CD4-positive, alpha-beta T cell (primary cell): ENCODE data around the gene ANKRD33B. TPM values are rescaled to one million over a fixed set of nuclear protein-coding genes. Genes with fewer than 3 reads are reported as not detected.

ENCODE experiments used
- ATAC-seq: fragments of 200-7000 bp; cut with Tn5 transposase; one replicate; pipeline ENCODE4 v1.10.0; 2022; ENCODE audit warnings: mild to moderate bottlenecking; ENCODE audit not compliant: poor library complexity
- CTCF ChIA-PET: fragments of 350-600 bp; sonication (Branson Sonifier 250); formaldehyde crosslinking; loops from one replicate; lab custom pipeline; 2021; ENCODE audit warnings: antibody characterized with exemption, inconsistent platforms; lab: Charles Lee
- POLR2A ChIA-PET: fragments of 350-600 bp; sonication (Branson Sonifier 250); formaldehyde crosslinking; loops from one replicate; lab custom pipeline; 2021; ENCODE audit warnings: antibody characterized with exemption, inconsistent platforms; lab: Charles Lee
- DNase-seq, 14 experiments: peaks; one replicate each; pipeline ENCODE4 v3.0.0-alpha.2; 2013 to 2020; ENCODE audit warnings: mixed read lengths in 2 of 14
- H3K27ac ChIP-seq, 2 donors: one replicate each; pipeline versions ENCODE4 v1.5.1 to v1.7.0; 2013; ENCODE audit warnings: low read length in 2 of 2, low read depth in 1 of 2, mild to moderate bottlenecking in 1 of 2
- H3K27me3 ChIP-seq, 2 experiments: 1 replicate in 1 of 2; 2 replicates in 1 of 2; pipeline versions ENCODE4 v1.6.1 to v1.7.0; 2013; ENCODE audit warnings: low read length in 2 of 2, control low read depth in 1 of 2, mild to moderate bottlenecking in 1 of 2, moderate library complexity in 1 of 2; ENCODE audit not compliant: insufficient read depth in 2 of 2, control insufficient read depth in 1 of 2
- H3K36me3 ChIP-seq: one replicate; pipeline ENCODE4 v1.6.1; 2013; ENCODE audit warnings: low read length, control low read depth; ENCODE audit not compliant: insufficient read depth
- H3K4me1 ChIP-seq: one replicate; pipeline ENCODE4 v1.6.1; 2013; ENCODE audit warnings: low read length, control low read depth; ENCODE audit not compliant: insufficient read depth
- H3K4me3 ChIP-seq: one replicate; pipeline ENCODE4 v1.5.1; 2013; ENCODE audit warnings: mild to moderate bottlenecking, low read length, moderate library complexity
- H3K9me3 ChIP-seq, 2 experiments: 1 replicate in 1 of 2; 2 replicates in 1 of 2; pipeline versions ENCODE4 v1.6.1 to v1.7.0; 2013; ENCODE audit warnings: low read length in 2 of 2, mild to moderate bottlenecking in 2 of 2, control low read depth in 1 of 2, moderate library complexity in 1 of 2; ENCODE audit not compliant: control insufficient read depth in 1 of 2, insufficient read depth in 1 of 2
- H3K27ac Mint-ChIP-seq: one replicate; pipeline ENCODE4 v1.8.0; 2020; ENCODE audit warnings: mixed read lengths
- H3K27me3 Mint-ChIP-seq: one replicate; pipeline ENCODE4 v1.8.0; 2021; ENCODE audit warnings: mixed read lengths
- H3K36me3 Mint-ChIP-seq: one replicate; pipeline ENCODE4 v1.8.0; 2021; ENCODE audit warnings: low read depth, mixed read lengths
- H3K4me1 Mint-ChIP-seq: one replicate; pipeline ENCODE4 v1.8.0; 2021; ENCODE audit warnings: low read depth, mixed read lengths
- H3K4me3 Mint-ChIP-seq: one replicate; pipeline ENCODE4 v1.8.0; 2020; ENCODE audit warnings: mild to moderate bottlenecking, mixed read lengths
- H3K9me3 Mint-ChIP-seq: one replicate; pipeline ENCODE4 v1.8.0; 2020; ENCODE audit warnings: mixed read lengths
- intact Hi-C, 2 experiments: fragments of 100-400 bp; cut with DNase I in 1 of 2; cut with micrococcal nuclease in 1 of 2; formaldehyde crosslinking; loops; one replicate each; pipeline versions ENCODE4 v1.15.1 to v1.9.0; 2023 to 2025; cut with DNase I, micrococcal nuclease
- total RNA-seq, 174 experiments: library from RNA in 2 of 174; stranded (reverse) in 2 of 174; gene quantifications; one replicate each; pipeline ENCODE4 v1.2.3 and lab custom pipeline; 2021 to 2026
- TF ChIP-seq, protein P1 (sequence below): fragments of 200-600 bp; IDR thresholded peaks from one replicate; pipeline ENCODE4 v1.8.0; 2022; ENCODE audit warnings: antibody characterized with exemption, mild to moderate bottlenecking

Gene ANKRD33B
- total RNA-seq, 2 experiments from 2014 or later = 0.99 to 1.3 TPM

DNA sequence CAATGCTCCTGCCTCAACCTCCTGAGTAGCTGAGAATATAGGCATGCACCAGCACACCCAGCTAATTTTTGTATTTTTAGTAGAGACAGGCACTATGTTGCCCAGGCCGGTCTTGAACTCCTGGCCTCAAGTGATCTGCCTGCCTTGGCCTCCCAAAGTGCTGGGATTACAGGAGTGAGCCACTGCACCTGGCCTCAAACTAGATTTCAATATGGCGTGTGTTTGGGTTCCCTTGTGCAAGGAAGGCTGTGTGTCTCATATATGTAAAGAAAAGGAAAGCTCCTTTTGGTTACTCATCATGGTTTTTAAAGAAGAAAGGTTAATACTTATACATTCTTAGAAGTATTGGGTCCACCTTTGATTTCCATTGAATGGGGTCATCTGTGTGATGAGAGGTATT, 70.7 kb downstream of the ANKRD33B start:
- H3K4me1 ChIP-seq = peaks cover 47% of the 10 kb centered on the region
- no peak overlapping the region for H3K4me3 ChIP-seq
- H3K27ac ChIP-seq = no peak overlapping the region
- no peak for DNase-seq
- Mint-ChIP-seq H3K36me3 (no peaks in the 10 kb centered on the region), H3K27ac (no peak overlapping the region), H3K27me3 (no peaks in the 10 kb centered on the region), H3K9me3 (no peaks in the 10 kb centered on the region), H3K4me1 (peaks cover 37% of the 10 kb centered on the region), H3K4me3 (no peak overlapping the region)
- intact Hi-C loops = no loop called here
- TF ChIP-seq, protein P1, sequence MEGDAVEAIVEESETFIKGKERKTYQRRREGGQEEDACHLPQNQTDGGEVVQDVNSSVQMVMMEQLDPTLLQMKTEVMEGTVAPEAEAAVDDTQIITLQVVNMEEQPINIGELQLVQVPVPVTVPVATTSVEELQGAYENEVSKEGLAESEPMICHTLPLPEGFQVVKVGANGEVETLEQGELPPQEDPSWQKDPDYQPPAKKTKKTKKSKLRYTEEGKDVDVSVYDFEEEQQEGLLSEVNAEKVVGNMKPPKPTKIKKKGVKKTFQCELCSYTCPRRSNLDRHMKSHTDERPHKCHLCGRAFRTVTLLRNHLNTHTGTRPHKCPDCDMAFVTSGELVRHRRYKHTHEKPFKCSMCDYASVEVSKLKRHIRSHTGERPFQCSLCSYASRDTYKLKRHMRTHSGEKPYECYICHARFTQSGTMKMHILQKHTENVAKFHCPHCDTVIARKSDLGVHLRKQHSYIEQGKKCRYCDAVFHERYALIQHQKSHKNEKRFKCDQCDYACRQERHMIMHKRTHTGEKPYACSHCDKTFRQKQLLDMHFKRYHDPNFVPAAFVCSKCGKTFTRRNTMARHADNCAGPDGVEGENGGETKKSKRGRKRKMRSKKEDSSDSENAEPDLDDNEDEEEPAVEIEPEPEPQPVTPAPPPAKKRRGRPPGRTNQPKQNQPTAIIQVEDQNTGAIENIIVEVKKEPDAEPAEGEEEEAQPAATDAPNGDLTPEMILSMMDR = no peak
- no peaks in the 10 kb centered on the region for H3K36me3 ChIP-seq
- no peak for ATAC-seq
- no peaks in the 10 kb centered on the region for H3K27me3 ChIP-seq
- CTCF ChIA-PET = no interaction called here
- peaks cover 0 to 11% of the 10 kb centered on the region in 2 experiments for H3K9me3 ChIP-seq
- POLR2A ChIA-PET = no interaction called here

DNA sequence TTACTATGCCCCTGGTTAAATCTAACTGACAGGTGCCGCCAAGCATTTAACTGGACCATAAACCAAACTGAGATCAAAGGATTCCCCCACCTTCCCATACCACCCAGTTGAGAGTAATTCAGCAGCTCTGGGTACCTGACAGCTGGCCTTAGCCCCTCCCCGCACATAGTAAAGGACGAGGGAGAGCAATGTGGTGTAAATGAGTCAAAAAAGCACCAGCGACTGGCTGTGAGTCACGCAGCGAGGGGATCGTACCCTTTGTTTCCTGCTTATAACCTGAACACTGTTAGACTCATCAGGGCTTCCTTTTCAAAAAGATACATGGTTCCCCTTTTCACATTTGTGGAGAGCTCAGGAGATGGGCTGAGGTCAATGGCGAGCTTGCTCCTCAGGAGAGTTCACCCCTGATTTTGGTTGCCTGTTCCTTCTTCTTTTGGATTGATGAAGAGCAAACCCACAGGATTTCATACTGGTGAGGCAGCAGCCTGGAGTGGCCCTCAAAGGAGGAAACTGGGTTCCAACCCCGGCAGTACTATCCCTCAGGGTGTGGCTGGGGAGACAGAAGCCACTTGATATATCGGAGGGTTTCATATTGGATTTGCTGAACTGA, 71.5 kb downstream of the ANKRD33B start:
- H3K4me1 Mint-ChIP-seq = peaks cover 37% of the 10 kb centered on the region
- Histone ChIP-seq H3K4me3 (no peak overlapping the region), H3K9me3 (peaks cover 0 to 16% of the 10 kb centered on the region in 2 experiments), H3K27me3 (no peaks in the 10 kb centered on the region), H3K4me1 (peaks cover 47% of the 10 kb centered on the region), H3K36me3 (no peaks in the 10 kb centered on the region), H3K27ac (no peak overlapping the region)
- H3K36me3 Mint-ChIP-seq = no peaks in the 10 kb centered on the region
- ChIA-PET POLR2A (no interaction called here), CTCF (no interaction called here)
- peak overlapping the region; percentile 10 for H3K27ac Mint-ChIP-seq
- TF ChIP-seq, protein P1 = no peak
- H3K27me3 Mint-ChIP-seq = no peaks in the 10 kb centered on the region
- H3K4me3 Mint-ChIP-seq = peak overlapping the region; percentile 3
- ATAC-seq (peak; percentile 68), DNase-seq (peak in 11 of 14 experiments; percentile 7 to 76 (median 43))
- H3K9me3 Mint-ChIP-seq = no peaks in the 10 kb centered on the region
- intact Hi-C loops = no loop called here

DNA sequence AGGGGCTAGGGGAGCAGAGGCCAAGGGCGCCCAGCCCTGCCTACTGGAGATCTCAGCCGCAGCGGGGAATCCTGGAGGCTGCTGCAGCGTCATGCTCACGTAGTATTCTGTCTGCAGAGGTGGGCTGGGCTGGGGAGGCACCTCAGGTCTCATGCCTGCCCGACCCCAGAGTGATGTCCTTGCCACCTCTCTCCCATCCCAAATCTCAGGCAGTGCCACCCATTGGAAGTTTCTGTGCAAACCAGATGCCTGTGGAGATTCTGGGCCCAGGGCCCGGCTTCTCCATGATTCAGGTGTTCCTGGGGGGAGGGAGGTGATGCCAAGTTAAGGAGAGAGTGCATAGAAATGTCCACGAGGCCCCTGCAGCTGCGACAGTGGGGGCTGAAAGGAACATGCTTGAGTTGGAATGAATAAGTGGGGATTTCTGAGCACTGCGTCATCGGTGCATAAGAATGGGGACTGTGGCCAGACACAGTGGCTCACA, 72.0 kb downstream of the ANKRD33B start:
- Histone ChIP-seq H3K9me3 (peaks cover 0 to 16% of the 10 kb centered on the region in 2 experiments), H3K27me3 (no peaks in the 10 kb centered on the region), H3K36me3 (no peaks in the 10 kb centered on the region), H3K4me3 (no peak overlapping the region), H3K27ac (no peak overlapping the region), H3K4me1 (peaks cover 47% of the 10 kb centered on the region)
- Mint-ChIP-seq H3K27me3 (no peaks in the 10 kb centered on the region), H3K4me1 (peaks cover 37% of the 10 kb centered on the region), H3K9me3 (no peaks in the 10 kb centered on the region), H3K4me3 (no peak overlapping the region), H3K27ac (no peak overlapping the region), H3K36me3 (no peaks in the 10 kb centered on the region)
- ATAC-seq (no peak), DNase-seq (no peak)
- ChIA-PET POLR2A (no interaction called here), CTCF (interaction anchor here (0.8 kb wide), 1 partner anchor 8 kb away, joined by 3 read pairs; no protein-coding TSS in a partner anchor)
- TF ChIP-seq, protein P1 = no peak
- intact Hi-C loops = no loop called here
